HCT116 (cell line): Measurements from ENCODE around the gene ZNF746.

ENCODE experiments used
- CTCF ChIP-seq, 3 experiments: fragments of 200-600 bp in 1 of 3; sonication (generic) in 1 of 3; IDR thresholded peaks in 2 of 3; conservative IDR thresholded peaks in 1 of 3; 2 replicates each; pipeline ENCODE4 v1.5.1; 2012 to 2017; ENCODE audit warnings: low read depth in 2 of 3, low read length in 2 of 3, antibody characterized with exemption in 1 of 3, borderline replicate concordance in 1 of 3, control low read depth in 1 of 3, mild to moderate bottlenecking in 1 of 3, mixed read lengths in 1 of 3, mixed run types in 1 of 3, moderate library complexity in 1 of 3; ENCODE audit not compliant: insufficient read depth in 1 of 3
- POLR2A ChIP-seq: IDR thresholded peaks from 2 replicates; pipeline ENCODE4 v1.7.0; 2011; ENCODE audit warnings: borderline replicate concordance; ENCODE audit not compliant: insufficient read depth, insufficient read length; ENCODE audit errors: extremely low read depth
- RAD21 ChIP-seq: IDR thresholded peaks from 2 replicates; pipeline ENCODE4 v1.6.1; 2012; ENCODE audit warnings: low read depth, mild to moderate bottlenecking

GRCh38 chr7:149456506-149457421 lies 40.8 kb downstream of the ZNF746 start:
- TF ChIP-seq POLR2A (no peak), RAD21 (no peak), CTCF (IDR thresholded peaks at IDR 0.05 in 2 of 3, conservative IDR thresholded peaks at IDR 0.05 in 1 of 3; ENCODE audit: borderline replicate concordance in 1 of 3, insufficient read depth in 1 of 3, low read depth in 2 of 3, low read length in 2 of 3) (no peak)
